Activated T-cell treated with anti-CD3 and anti-CD28 coated beads, Interleukin-2, amount 50 U/mL, for 24 hours (primary cell): ENCODE measurements around the gene AFDN.
"Not testable (repeated sequence)": the region's sequence is repeated elsewhere in the genome, so short reads cannot be mapped to it uniquely, and the experiment has no call there.

Experiments
- DNase-seq: peaks from one replicate; pipeline ENCODE4 v3.0.0-alpha.2; 2020
- H3K27ac Mint-ChIP-seq: 2 replicates; pipeline ENCODE4 v1.8.0; 2020; ENCODE audit warnings: mild to moderate bottlenecking, mixed read lengths
- H3K27me3 Mint-ChIP-seq: 2 replicates; pipeline ENCODE4 v1.8.0; 2020; ENCODE audit warnings: mixed read lengths
- H3K36me3 Mint-ChIP-seq: 2 replicates; pipeline ENCODE4 v1.8.0; 2020; ENCODE audit warnings: low read depth, mixed read lengths
- H3K4me1 Mint-ChIP-seq: 2 replicates; pipeline ENCODE4 v1.8.0; 2020; ENCODE audit warnings: low read depth, mixed read lengths
- H3K4me3 Mint-ChIP-seq: 2 replicates; pipeline ENCODE4 v1.8.0; 2020; ENCODE audit warnings: mild to moderate bottlenecking, moderate library complexity, mixed read lengths
- H3K9me3 Mint-ChIP-seq: 2 replicates; pipeline ENCODE4 v1.8.0; 2020; ENCODE audit warnings: mixed read lengths

Gene AFDN

GRCh38 chr6:167960579-167960978 lies 133.9 kb downstream of the AFDN start:
- H3K4me3 Mint-ChIP-seq, result no peak overlapping the region
- H3K4me1 Mint-ChIP-seq, result no peaks in the 10 kb centered on the region
- peaks cover 2% of the 10 kb centered on the region for H3K27me3 Mint-ChIP-seq
- no peaks in the 10 kb centered on the region for H3K9me3 Mint-ChIP-seq
- H3K36me3 Mint-ChIP-seq, result peaks cover 2% of the 10 kb centered on the region
- no peak for DNase-seq
- H3K27ac Mint-ChIP-seq, result no peak overlapping the region

- Mint-ChIP-seq H3K4me3 (no peak overlapping the region), H3K9me3 (no peaks in the 10 kb centered on the region), H3K27ac (no peak overlapping the region), H3K4me1 (no peaks in the 10 kb centered on the region), H3K27me3 (peaks cover 2% of the 10 kb centered on the region), H3K36me3 (peaks cover 4% of the 10 kb centered on the region)
- no peak for DNase-seq
These were observed 136.0 kb downstream of the AFDN start for GRCh38 chr6:167962711-167963110.

- Mint-ChIP-seq H3K4me1 (no peaks in the 10 kb centered on the region), H3K9me3 (no peaks in the 10 kb centered on the region), H3K36me3 (peaks cover 4% of the 10 kb centered on the region), H3K4me3 (no peak overlapping the region), H3K27me3 (peaks cover 2% of the 10 kb centered on the region), H3K27ac (no peak overlapping the region)
- no peak for DNase-seq
These were observed 136.9 kb downstream of the AFDN start for GRCh38 chr6:167963589-167964057.

GRCh38 chr6:167965592-167966539 lies 139.2 kb downstream of the AFDN start:
- H3K27ac Mint-ChIP-seq, result no peak overlapping the region
- H3K4me3 Mint-ChIP-seq, result no peak overlapping the region
- no peaks in the 10 kb centered on the region for H3K4me1 Mint-ChIP-seq
- no peak for DNase-seq
- H3K36me3 Mint-ChIP-seq, result peaks cover 4% of the 10 kb centered on the region
- no peaks in the 10 kb centered on the region for H3K9me3 Mint-ChIP-seq
- no peaks in the 10 kb centered on the region for H3K27me3 Mint-ChIP-seq

- DNase-seq, result no peak
- Mint-ChIP-seq H3K9me3 (no peaks in the 10 kb centered on the region), H3K36me3 (peaks cover 4% of the 10 kb centered on the region), H3K27ac (no peak overlapping the region), H3K4me1 (no peaks in the 10 kb centered on the region), H3K4me3 (no peak overlapping the region), H3K27me3 (no peaks in the 10 kb centered on the region)
These were observed 139.8 kb downstream of the AFDN start for GRCh38 chr6:167966540-167966905.

GRCh38 chr6:167968091-167968490 lies 141.4 kb downstream of the AFDN start:
- Mint-ChIP-seq H3K4me1 (no peaks in the 10 kb centered on the region), H3K9me3 (no peaks in the 10 kb centered on the region), H3K27me3 (no peaks in the 10 kb centered on the region), H3K4me3 (no peak overlapping the region), H3K36me3 (peaks cover 4% of the 10 kb centered on the region), H3K27ac (no peak overlapping the region)
- DNase-seq, result no peak

GRCh38 chr6:167970230-167970629 lies 143.5 kb downstream of the AFDN start:
- Mint-ChIP-seq H3K36me3 (peaks cover 2% of the 10 kb centered on the region), H3K9me3 (no peaks in the 10 kb centered on the region), H3K4me3 (no peak overlapping the region), H3K4me1 (no peaks in the 10 kb centered on the region), H3K27me3 (peaks cover 3% of the 10 kb centered on the region), H3K27ac (no peak overlapping the region)
- DNase-seq, result no peak

GRCh38 chr6:167972193-167972592 lies 145.5 kb downstream of the AFDN start:
- no peaks in the 10 kb centered on the region for H3K36me3 Mint-ChIP-seq
- no peaks in the 10 kb centered on the region for H3K4me1 Mint-ChIP-seq
- H3K27ac Mint-ChIP-seq, result no peak overlapping the region

GRCh38 chr6:167973148-167973885 lies 146.6 kb downstream of the AFDN start:
- Mint-ChIP-seq H3K4me3 (no peak overlapping the region), H3K36me3 (no peaks in the 10 kb centered on the region), H3K27ac (no peak overlapping the region), H3K9me3 (no peaks in the 10 kb centered on the region), H3K4me1 (no peaks in the 10 kb centered on the region), H3K27me3 (peaks cover 6% of the 10 kb centered on the region)
- DNase-seq, result no peak

More at GRCh38 chr6:167972193-167972592, 145.5 kb downstream of the AFDN start:
- Mint-ChIP-seq H3K9me3 (no peaks in the 10 kb centered on the region), H3K27me3 (peaks cover 3% of the 10 kb centered on the region), H3K4me3 (no peak overlapping the region)
- no peak for DNase-seq

GRCh38 chr6:167974640-167975344 lies 148.1 kb downstream of the AFDN start:
- Mint-ChIP-seq H3K4me1 (no peaks in the 10 kb centered on the region), H3K9me3 (no peaks in the 10 kb centered on the region), H3K4me3 (no peak overlapping the region), H3K36me3 (no peaks in the 10 kb centered on the region), H3K27ac (no peak overlapping the region), H3K27me3 (peaks cover 15% of the 10 kb centered on the region)
- no peak for DNase-seq

- no peak for DNase-seq
- Mint-ChIP-seq H3K27ac (no peak overlapping the region), H3K9me3 (no peaks in the 10 kb centered on the region), H3K36me3 (no peaks in the 10 kb centered on the region), H3K4me1 (no peaks in the 10 kb centered on the region), H3K4me3 (no peak overlapping the region), H3K27me3 (peaks cover 15% of the 10 kb centered on the region)
These were observed 148.7 kb downstream of the AFDN start for GRCh38 chr6:167975458-167975857.

- not testable (repeated sequence) for H3K36me3 Mint-ChIP-seq, H3K9me3 Mint-ChIP-seq, H3K27ac Mint-ChIP-seq, H3K4me3 Mint-ChIP-seq, DNase-seq, H3K4me1 Mint-ChIP-seq
- H3K27me3 Mint-ChIP-seq, result peaks cover 18% of the 10 kb centered on the region
These were observed 149.5 kb downstream of the AFDN start for GRCh38 chr6:167976116-167976657.

GRCh38 chr6:167976708-167977107 lies 150.0 kb downstream of the AFDN start:
- Mint-ChIP-seq H3K4me3 (no peak overlapping the region), H3K9me3 (no peaks in the 10 kb centered on the region), H3K4me1 (no peaks in the 10 kb centered on the region), H3K27ac (no peak overlapping the region), H3K27me3 (peaks cover 18% of the 10 kb centered on the region), H3K36me3 (no peaks in the 10 kb centered on the region)
- no peak for DNase-seq

- DNase-seq, result no peak
- Mint-ChIP-seq H3K36me3 (no peaks in the 10 kb centered on the region), H3K4me3 (no peak overlapping the region), H3K9me3 (no peaks in the 10 kb centered on the region), H3K4me1 (no peaks in the 10 kb centered on the region), H3K27ac (no peak overlapping the region), H3K27me3 (peaks cover 18% of the 10 kb centered on the region)
These were observed 151.2 kb downstream of the AFDN start for GRCh38 chr6:167977717-167978467.
